Trophoblast cell (in vitro differentiated cells and primary cell): ENCODE measurements around the gene CDRT4.
A peak's percentile ranks its signal among the peaks of the same experiment; 100 is the strongest.
"Not testable (repeated sequence)": the region's sequence is repeated elsewhere in the genome, so short reads cannot be mapped to it uniquely, and the experiment has no call there.

Experiments
- DNase-seq, 2 donors: peaks; one replicate each; pipeline ENCODE4 v3.0.0-alpha.2; 2016
- H2AFZ ChIP-seq: 2 replicates; pipeline ENCODE4 v1.6.1; 2013; ENCODE audit warnings: low read length, moderate library complexity, mild to moderate bottlenecking; ENCODE audit not compliant: insufficient read depth, poor library complexity
- H2AK5ac ChIP-seq: 2 replicates; pipeline ENCODE4 v1.6.1; 2013; ENCODE audit warnings: mild to moderate bottlenecking, low read length
- H2BK120ac ChIP-seq: 2 replicates; pipeline ENCODE4 v1.6.1; 2013; ENCODE audit warnings: low read length, mild to moderate bottlenecking, moderate library complexity; ENCODE audit not compliant: insufficient read depth, poor library complexity
- H2BK12ac ChIP-seq: 2 replicates; pipeline ENCODE4 v1.6.1; 2013; ENCODE audit warnings: mild to moderate bottlenecking, low read length, moderate library complexity
- H2BK5ac ChIP-seq: 2 replicates; pipeline ENCODE4 v1.6.1; 2013; ENCODE audit warnings: low read length, low read depth, moderate library complexity, mild to moderate bottlenecking; ENCODE audit not compliant: poor library complexity
- H3K14ac ChIP-seq: 2 replicates; pipeline ENCODE4 v1.6.1; 2013; ENCODE audit warnings: mild to moderate bottlenecking, low read length
- H3K18ac ChIP-seq: 2 replicates; pipeline ENCODE4 v1.6.1; 2013; ENCODE audit warnings: mild to moderate bottlenecking, low read length
- H3K23ac ChIP-seq: 2 replicates; pipeline ENCODE4 v1.6.1; 2013; ENCODE audit warnings: low read length
- H3K27ac ChIP-seq: 2 replicates; pipeline ENCODE4 v1.5.1; 2013; ENCODE audit warnings: low read depth, mild to moderate bottlenecking, inconsistent platforms, low read length, moderate library complexity
- H3K27me3 ChIP-seq: 2 replicates; pipeline ENCODE4 v1.6.1; 2013; ENCODE audit warnings: inconsistent platforms, mild to moderate bottlenecking, low read length, moderate library complexity; ENCODE audit not compliant: insufficient read depth
- H3K36me3 ChIP-seq, 2 experiments: 1 replicate in 1 of 2; 2 replicates in 1 of 2; pipeline ENCODE4 v1.6.1; 2013; ENCODE audit warnings: low read length in 2 of 2, mild to moderate bottlenecking in 2 of 2, moderate library complexity in 1 of 2; ENCODE audit not compliant: insufficient read depth in 2 of 2, control insufficient read depth in 1 of 2
- H3K4ac ChIP-seq: 2 replicates; pipeline ENCODE4 v1.6.1; 2013; ENCODE audit warnings: low read depth, mild to moderate bottlenecking, low read length, moderate library complexity
- H3K4me1 ChIP-seq, 2 experiments: 1 replicate in 1 of 2; 2 replicates in 1 of 2; pipeline ENCODE4 v1.6.1; 2013; ENCODE audit warnings: low read length in 2 of 2, mild to moderate bottlenecking in 2 of 2, moderate library complexity in 1 of 2; ENCODE audit not compliant: insufficient read depth in 2 of 2, control insufficient read depth in 1 of 2
- H3K4me2 ChIP-seq: 2 replicates; pipeline ENCODE4 v1.6.1; 2013; ENCODE audit warnings: inconsistent platforms, mild to moderate bottlenecking, low read length, moderate library complexity
- H3K4me3 ChIP-seq: 2 replicates; pipeline ENCODE4 v1.5.1; 2013; ENCODE audit warnings: mild to moderate bottlenecking, low read depth, low read length, inconsistent platforms
- H3K79me1 ChIP-seq: one replicate; pipeline ENCODE4 v1.6.1; 2013; ENCODE audit warnings: low read length
- H3K79me2 ChIP-seq: 2 replicates; pipeline ENCODE4 v1.6.1; 2013; ENCODE audit warnings: low read length, mild to moderate bottlenecking; ENCODE audit not compliant: control insufficient read depth, insufficient read depth, poor library complexity
- H3K9ac ChIP-seq: 2 replicates; pipeline ENCODE4 v1.6.1; 2013; ENCODE audit warnings: mild to moderate bottlenecking, low read length
- H3K9me3 ChIP-seq: 2 replicates; pipeline ENCODE4 v1.6.1; 2013; ENCODE audit warnings: low read depth, mild to moderate bottlenecking, control low read depth, inconsistent platforms, low read length; ENCODE audit not compliant: insufficient read depth
- H4K12ac ChIP-seq: 2 replicates; pipeline ENCODE4 v1.6.1; 2013; ENCODE audit warnings: low read depth, mild to moderate bottlenecking, low read length, moderate library complexity
- H4K8ac ChIP-seq: 2 replicates; pipeline ENCODE4 v1.6.1; 2013; ENCODE audit warnings: low read depth, mild to moderate bottlenecking, low read length, moderate library complexity
- H4K91ac ChIP-seq: one replicate; pipeline ENCODE4 v1.6.1; 2013; ENCODE audit warnings: low read depth, mild to moderate bottlenecking, low read length, moderate library complexity
- WGBS: extraction: QIAGEN DNeasy Blood & Tissue Kit; methylation state at CpG from one replicate; pipeline ENCODE4 v1.1.7; 2013; ENCODE audit warnings: missing lambda C conversion rate; ENCODE audit not compliant: insufficient read length, insufficient coverage; ENCODE audit errors: extremely low coverage; 5-methylcytosine and 5-hydroxymethylcytosine counted together

Gene CDRT4

GRCh38 chr17:15439205-15439985 lies 28.0 kb downstream of the CDRT4 start:
- WGBS: no CpG with 5 or more reads among the region's 8 CpGs
- Histone ChIP-seq H3K79me1 (peaks cover 25% of the 10 kb centered on the region), H3K4me1 (peaks cover 22% of the 10 kb centered on the region in 2 experiments), H3K27ac (peak overlapping the region; percentile 35), H3K36me3 (peaks cover 2 to 13% of the 10 kb centered on the region in 2 experiments)
- not testable (repeated sequence) for H3K18ac ChIP-seq, H2BK12ac ChIP-seq, H3K4ac ChIP-seq, H3K23ac ChIP-seq, H3K4me2 ChIP-seq, H3K14ac ChIP-seq, H3K9me3 ChIP-seq, H3K9ac ChIP-seq, H4K12ac ChIP-seq, H3K79me2 ChIP-seq, H2BK5ac ChIP-seq, H2AFZ ChIP-seq, H4K8ac ChIP-seq, DNase-seq, H4K91ac ChIP-seq, H2AK5ac ChIP-seq, H3K27me3 ChIP-seq, H2BK120ac ChIP-seq, H3K4me3 ChIP-seq

GRCh38 chr17:15438491-15439105 lies 28.8 kb downstream of the CDRT4 start:
- peak overlapping the region; percentile 35 for H3K27ac ChIP-seq
- no peak overlapping the region for H4K8ac ChIP-seq
- H3K79me1 ChIP-seq: peaks cover 25% of the 10 kb centered on the region
- H2AFZ ChIP-seq: no peak overlapping the region
- H3K14ac ChIP-seq: peak overlapping the region; percentile 17
- peak overlapping the region; percentile 61 for H2BK120ac ChIP-seq
- H3K4me3 ChIP-seq: no peak overlapping the region
- no peak overlapping the region for H2BK5ac ChIP-seq
- no peak overlapping the region for H4K91ac ChIP-seq
- no peak overlapping the region for H3K9ac ChIP-seq
- no peak overlapping the region for H3K18ac ChIP-seq
- H2BK12ac ChIP-seq: no peak overlapping the region
- peak overlapping the region; percentile 21 for H3K4ac ChIP-seq
- no peak for DNase-seq
- H3K23ac ChIP-seq: no peak overlapping the region
- H4K12ac ChIP-seq: no peak overlapping the region
- H2AK5ac ChIP-seq: no peak overlapping the region
- H3K4me1 ChIP-seq: peaks cover 22 to 25% of the 10 kb centered on the region in 2 experiments
- no peak overlapping the region for H3K4me2 ChIP-seq
- no peaks in the 10 kb centered on the region for H3K9me3 ChIP-seq
- H3K27me3 ChIP-seq: no peaks in the 10 kb centered on the region
- H3K36me3 ChIP-seq: peaks cover 2 to 13% of the 10 kb centered on the region in 2 experiments
- H3K79me2 ChIP-seq: no peaks in the 10 kb centered on the region
- WGBS: no CpG with 5 or more reads among the region's 6 CpGs

- no peak overlapping the region for H4K12ac ChIP-seq
- H2BK120ac ChIP-seq: no peak overlapping the region
- H3K79me2 ChIP-seq: no peaks in the 10 kb centered on the region
- H4K91ac ChIP-seq: peak overlapping the region; percentile 40
- no peak overlapping the region for H3K4ac ChIP-seq
- H3K9ac ChIP-seq: no peak overlapping the region
- H3K14ac ChIP-seq: no peak overlapping the region
- peak overlapping the region; percentile 62 for H2BK12ac ChIP-seq
- H3K36me3 ChIP-seq: peaks cover 2 to 13% of the 10 kb centered on the region in 2 experiments
- no peak overlapping the region for H2AFZ ChIP-seq
- H3K4me1 ChIP-seq: peaks cover 30 to 33% of the 10 kb centered on the region in 2 experiments
- H3K27ac ChIP-seq: no peak overlapping the region
- H3K23ac ChIP-seq: no peak overlapping the region
- H3K4me2 ChIP-seq: no peak overlapping the region
- peak overlapping the region; percentile 73 for H2AK5ac ChIP-seq
- H3K18ac ChIP-seq: no peak overlapping the region
- no peak for DNase-seq
- no peaks in the 10 kb centered on the region for H3K9me3 ChIP-seq
- peak overlapping the region; percentile 49 for H4K8ac ChIP-seq
- H3K79me1 ChIP-seq: peaks cover 31% of the 10 kb centered on the region
- no peak overlapping the region for H3K4me3 ChIP-seq
- H2BK5ac ChIP-seq: no peak overlapping the region
- H3K27me3 ChIP-seq: no peaks in the 10 kb centered on the region
These were observed 30.2 kb downstream of the CDRT4 start for GRCh38 chr17:15437303-15437635.

GRCh38 chr17:15436473-15437302 lies 30.7 kb downstream of the CDRT4 start:
- WGBS: no CpG with 5 or more reads among the region's 3 CpGs
- Histone ChIP-seq H3K27ac (no peak overlapping the region), H4K91ac (peak overlapping the region; percentile 52), H3K27me3 (no peaks in the 10 kb centered on the region), H3K36me3 (peaks cover 2 to 13% of the 10 kb centered on the region in 2 experiments), H3K9ac (no peak overlapping the region), H4K12ac (peak overlapping the region; percentile 22), H3K4me1 (peaks cover 30 to 33% of the 10 kb centered on the region in 2 experiments), H3K4me2 (no peak overlapping the region), H3K79me1 (peaks cover 34% of the 10 kb centered on the region), H3K23ac (no peak overlapping the region), H3K4me3 (no peak overlapping the region), H2BK5ac (peak overlapping the region; percentile 54), H2BK12ac (peak overlapping the region; percentile 62), H4K8ac (peak overlapping the region; percentile 49), H3K9me3 (no peaks in the 10 kb centered on the region), H3K4ac (no peak overlapping the region), H2AK5ac (peak overlapping the region; percentile 73), H2BK120ac (peak overlapping the region; percentile 56), H3K18ac (peak overlapping the region; percentile 58), H2AFZ (no peak overlapping the region), H3K79me2 (no peaks in the 10 kb centered on the region), H3K14ac (peak overlapping the region; percentile 39)
- peak in 1 of 2 donors; percentile 26 for DNase-seq
